Kasumi-1 (cell line): ENCODE measurements around the gene CUL1.
"Not testable (repeated sequence)": the region's sequence is repeated elsewhere in the genome, so short reads cannot be mapped to it uniquely, and the experiment has no call there.

Experiments
- DNase-seq, 2 experiments: peaks; one replicate each; lab custom pipeline; 2025; lab: John Stamatoyannopoulos, UW

The CUL1 gene

DNA sequence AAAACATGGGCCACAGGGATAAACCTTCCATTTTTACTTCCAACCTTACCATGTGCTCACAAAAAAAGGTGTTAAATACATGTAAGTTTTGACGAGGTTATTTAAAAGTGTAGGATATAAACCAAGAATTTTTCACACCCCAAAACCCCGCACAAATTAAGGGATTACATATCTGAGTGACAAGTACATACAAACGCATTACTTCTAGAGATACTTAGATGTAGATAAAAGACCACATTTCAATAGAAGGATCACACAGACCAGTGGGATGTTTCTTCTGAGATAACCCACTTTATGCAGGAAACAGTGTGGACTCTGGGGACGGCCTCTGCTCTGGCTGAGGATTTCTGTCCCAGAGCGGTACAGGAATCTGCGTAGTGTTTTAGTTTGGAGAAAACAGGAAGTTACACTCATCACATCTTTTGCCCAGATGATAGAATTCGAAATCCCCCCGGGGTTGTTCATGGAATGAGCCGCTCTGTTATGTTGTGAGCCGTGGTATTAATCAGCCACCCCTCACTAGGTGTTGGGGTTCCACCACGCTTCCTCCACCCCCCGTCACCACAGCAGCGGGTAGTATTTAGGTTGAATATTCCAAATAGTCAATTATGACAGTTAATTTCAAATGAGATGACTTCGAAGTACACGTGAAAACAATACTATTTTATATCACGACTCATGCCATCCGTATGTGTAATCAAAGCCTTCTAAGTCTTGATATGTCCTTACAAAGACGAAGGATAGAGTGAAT lies 1.3 kb upstream of the CUL1 start:
- peak; percentile 72 to 73 for DNase-seq

DNA sequence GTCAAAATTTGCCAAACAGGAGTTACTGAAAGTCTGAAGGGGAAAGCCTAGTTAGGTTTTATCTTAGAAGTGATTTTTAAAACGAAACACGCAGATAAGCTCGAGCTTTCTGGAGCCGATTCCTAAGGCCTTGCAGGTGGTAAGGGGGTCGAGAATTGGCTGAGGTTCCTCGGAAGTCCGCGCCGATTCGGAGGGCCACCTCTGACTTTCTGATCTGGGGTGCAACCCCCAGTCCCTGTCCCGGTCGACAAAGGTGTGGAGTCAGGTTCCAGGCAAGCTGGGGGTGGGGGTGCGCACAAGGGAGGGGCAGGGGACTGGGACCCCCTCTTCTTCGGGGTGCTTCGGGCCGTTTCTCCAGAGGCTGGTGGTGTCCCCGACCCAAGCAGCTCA lies 701 bp upstream of the CUL1 start:
- DNase-seq = no peak

- peak in 1 of 2 experiments; percentile 28 for DNase-seq
Measured at GRCh38 chr7:148699024-148699781, 500 bp downstream of the CUL1 start.

DNA sequence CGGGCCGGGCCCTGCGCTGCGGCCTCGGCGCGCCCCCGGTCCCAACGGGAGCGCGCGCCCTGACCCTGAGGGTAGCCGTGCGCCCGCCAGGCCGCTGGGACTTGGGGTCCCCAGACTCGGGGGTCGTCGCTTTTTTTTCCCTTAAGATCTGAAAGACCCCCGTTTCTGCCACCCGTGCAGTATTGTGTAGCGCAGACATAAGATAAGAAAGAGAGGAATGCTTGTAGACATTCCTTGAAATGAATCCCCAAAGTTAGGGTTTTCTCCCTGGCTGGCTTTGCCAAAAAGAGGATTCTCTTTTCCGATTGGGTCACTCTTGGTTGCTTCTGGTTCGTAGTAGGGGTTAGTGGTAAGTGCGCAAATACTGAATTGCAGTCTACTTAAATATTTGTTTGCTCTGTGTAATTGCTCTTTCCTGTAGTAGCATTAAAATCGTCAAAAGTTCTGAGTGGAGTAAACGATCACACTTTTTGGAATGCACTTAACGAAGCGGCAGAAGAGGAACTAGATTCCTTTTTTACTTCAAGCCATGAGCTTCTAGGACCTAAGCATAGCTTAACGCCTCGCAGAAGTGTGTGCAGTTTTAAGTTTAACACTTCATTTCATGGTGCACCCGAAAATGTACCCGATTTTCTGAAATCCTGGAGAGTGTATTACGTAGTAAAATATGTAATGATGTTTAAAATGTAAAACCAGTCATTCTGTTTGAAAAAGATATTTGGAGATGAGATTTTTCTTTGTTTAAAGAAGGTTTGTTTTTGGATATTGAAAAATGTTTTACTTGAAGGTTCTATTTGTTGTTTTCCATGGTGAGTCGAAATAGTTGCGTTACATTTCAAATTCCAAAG lies 1.3 kb downstream of the CUL1 start:
- DNase-seq = peak; percentile 63 to 66

DNA sequence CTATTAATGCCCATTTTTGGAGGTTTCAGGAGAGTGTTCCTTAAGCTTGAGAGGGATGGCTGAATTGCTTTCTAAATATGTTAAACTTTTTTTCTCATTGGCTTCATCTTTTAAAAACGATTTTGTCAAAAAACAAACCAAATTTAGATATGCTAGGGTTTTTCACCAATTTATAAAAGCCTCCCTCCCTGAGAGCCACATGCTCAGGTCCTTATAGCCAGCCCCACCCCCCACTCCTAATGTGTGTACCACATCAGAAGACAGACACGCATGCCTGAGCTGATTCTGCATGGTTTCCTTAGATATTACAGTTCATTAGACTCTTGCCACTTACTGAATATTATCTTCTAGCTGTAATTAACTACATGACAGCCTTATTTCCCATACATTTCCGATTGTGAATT lies 2.0 kb downstream of the CUL1 start:
- DNase-seq = peak; percentile 33 to 59

GRCh38 chr7:148701414-148701813 lies 2.7 kb downstream of the CUL1 start:
- DNase-seq = peak; percentile 41 to 48

DNA sequence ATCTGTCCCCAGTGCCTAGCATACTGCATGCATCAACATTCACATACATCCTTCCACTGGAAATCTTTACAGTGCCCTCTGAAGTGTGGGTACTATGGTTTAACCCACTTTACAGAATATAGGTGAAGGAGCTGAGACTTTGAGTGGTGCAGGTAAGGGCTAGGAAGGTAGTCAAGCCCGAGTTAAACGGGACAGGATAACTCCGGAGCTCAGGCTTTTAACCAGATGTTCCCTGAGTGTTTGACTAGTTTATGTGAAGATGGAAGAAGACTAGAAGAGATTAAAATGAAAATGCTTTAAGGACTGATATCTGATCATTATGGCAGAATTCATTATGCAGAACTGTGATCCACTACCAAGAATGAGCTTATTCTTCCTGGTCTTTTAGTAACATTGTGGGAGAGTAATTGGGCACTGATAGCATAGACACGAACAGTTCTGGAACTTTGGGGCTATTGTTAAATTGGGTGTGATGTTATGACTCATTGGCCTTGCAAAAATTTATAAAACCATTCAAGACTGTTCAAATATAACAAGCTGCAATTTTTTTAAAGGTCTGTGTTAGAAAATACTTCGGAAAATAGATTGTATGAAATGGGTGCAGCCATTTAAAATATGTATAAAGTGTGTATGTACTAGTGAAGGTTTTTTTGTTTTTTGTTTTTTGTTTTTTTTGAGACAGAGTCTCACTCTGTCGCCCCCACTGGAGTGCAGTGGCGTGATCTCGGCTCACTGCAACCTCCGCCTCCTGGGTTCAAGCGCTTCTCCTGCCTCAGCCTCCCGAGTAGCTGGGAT lies 4.4 kb downstream of the CUL1 start:
- no peak for DNase-seq

DNA sequence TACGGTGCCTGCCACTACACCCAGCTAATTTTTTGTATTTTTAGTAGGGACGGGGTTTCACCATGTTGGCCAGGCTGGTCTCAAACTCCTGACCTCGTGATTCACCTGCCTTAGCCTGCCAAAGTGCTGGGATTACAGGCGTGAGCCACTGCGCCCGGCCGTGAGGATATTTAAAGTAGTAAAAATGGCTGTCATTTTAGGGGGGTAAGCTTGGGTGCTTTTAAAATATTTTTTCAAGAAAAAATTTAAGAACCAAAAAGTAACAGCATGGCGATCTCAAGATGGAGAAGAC lies 4.9 kb downstream of the CUL1 start:
- not testable (repeated sequence) for DNase-seq

GRCh38 chr7:148704189-148704588 lies 5.5 kb downstream of the CUL1 start:
- DNase-seq = no peak

DNA sequence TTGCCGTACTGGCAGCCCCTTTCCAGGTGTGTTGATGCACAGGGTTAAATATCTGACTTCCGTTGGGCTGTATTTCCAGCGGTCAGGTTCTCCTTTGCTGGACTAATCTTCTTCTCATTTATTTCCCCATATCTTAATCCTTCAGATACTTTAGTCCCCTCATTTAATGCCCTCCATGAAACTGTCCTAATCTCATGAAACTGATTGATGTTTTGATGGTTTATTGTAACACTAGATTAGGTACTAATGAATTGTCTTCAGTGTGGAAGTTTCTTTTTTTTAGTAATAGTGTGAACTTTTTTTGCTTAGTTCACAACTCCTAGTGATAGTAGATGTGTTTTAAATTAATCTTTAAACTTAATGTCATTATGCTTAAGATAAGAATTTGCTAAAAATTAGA lies 6.3 kb downstream of the CUL1 start:
- DNase-seq = no peak

- DNase-seq = no peak
Measured at GRCh38 chr7:148706368-148706767, 7.7 kb downstream of the CUL1 start.

- DNase-seq = peak; percentile 33 to 60
Measured at GRCh38 chr7:148708026-148708885, 9.6 kb downstream of the CUL1 start.

- no peak for DNase-seq
Measured at GRCh38 chr7:148709014-148709413, 10.3 kb downstream of the CUL1 start.

DNA sequence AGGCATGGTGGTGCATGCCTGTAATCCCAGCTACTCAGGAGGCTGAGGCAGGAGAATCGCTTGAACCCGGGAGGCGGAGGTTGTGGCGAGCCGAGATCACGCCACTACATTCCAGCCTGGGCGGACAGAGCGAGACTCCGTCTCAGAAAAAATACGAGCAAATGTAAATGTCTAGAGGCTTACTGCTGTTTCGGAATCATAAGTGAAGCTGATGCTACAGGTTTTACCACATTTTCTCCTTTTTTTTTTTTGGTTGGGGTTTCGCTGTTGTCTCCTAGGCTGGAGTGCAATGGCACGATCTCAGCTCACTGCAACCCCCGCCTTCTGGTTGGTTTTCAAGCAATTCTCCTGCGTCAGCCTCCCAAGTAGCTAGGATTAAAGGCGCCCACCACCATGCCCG lies 11.7 kb downstream of the CUL1 start:
- DNase-seq = not testable (repeated sequence)

DNA sequence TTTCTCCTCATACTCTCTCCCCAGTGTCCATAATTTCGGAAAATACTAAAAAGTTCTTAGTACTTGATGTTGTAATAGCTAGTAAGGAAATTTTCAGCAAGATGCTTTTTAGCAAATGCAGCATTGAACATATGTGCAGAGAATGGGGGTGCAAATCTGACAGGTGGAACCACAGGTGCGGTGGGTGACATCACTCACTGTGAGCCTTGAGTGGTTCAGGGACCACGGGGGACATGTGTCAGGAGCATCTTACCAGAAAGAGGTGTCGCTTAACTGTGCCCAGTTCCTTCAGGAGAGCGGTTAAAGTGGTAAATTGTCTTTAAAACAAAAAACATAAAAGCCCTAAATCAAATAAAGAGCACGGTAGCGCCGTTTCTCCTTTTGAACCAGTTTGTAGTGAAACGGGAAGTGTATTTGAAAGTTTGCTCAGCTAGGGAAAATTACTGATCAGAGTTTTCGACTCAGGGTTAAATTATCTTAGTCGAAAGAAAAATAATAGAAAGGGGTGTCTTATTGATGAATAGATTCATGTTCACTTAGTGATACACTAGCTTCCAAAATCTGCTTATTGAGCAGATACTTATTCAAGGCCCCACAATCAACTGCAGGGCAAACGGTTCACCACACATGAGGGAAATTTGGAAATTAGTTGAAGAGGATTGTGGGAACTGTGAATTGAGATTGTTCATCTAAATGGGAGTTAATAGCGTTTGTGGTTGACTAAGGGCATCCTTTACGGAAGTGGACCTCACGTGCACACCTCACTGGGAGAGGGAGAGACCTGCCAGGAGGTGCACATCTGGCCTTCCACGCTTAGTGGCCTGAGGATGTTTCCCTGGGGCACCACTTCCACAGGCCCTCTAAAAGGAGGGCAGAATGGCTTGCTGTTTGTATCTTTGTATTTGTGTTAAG lies 12.7 kb downstream of the CUL1 start:
- DNase-seq = no peak

DNA sequence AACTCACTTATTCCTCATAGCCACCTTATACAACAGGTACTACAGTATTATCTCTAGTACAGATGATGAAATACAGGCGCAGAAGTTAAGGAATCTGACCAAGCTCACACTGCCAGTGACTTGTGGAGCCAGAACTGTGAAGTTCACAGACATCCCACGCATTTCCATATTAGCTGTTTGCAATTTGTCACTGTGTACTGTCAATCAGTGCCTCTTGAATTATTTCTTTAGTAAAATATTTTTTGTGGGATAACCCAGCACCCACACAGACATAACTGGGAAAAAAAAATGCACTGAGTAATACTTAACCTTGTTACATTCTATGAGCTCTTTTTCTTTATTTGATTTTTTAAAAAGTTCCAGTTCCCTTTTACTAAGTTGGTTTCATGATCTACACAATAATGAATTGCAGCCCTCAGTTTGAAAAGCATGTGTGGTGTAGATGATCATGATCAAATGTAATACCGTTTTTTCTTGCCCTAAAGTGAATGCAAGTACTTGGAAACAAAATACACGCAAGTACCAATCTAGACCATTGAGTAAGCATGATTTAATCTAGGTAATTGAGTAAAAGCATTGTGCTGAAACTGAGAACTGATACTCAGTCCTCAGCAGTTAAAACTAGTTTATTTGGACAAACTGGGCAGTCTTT lies 14.1 kb downstream of the CUL1 start:
- no peak for DNase-seq

- no peak for DNase-seq
Measured at GRCh38 chr7:148714498-148714897, 15.8 kb downstream of the CUL1 start.

GRCh38 chr7:148715027-148715426 lies 16.3 kb downstream of the CUL1 start:
- no peak for DNase-seq

DNA sequence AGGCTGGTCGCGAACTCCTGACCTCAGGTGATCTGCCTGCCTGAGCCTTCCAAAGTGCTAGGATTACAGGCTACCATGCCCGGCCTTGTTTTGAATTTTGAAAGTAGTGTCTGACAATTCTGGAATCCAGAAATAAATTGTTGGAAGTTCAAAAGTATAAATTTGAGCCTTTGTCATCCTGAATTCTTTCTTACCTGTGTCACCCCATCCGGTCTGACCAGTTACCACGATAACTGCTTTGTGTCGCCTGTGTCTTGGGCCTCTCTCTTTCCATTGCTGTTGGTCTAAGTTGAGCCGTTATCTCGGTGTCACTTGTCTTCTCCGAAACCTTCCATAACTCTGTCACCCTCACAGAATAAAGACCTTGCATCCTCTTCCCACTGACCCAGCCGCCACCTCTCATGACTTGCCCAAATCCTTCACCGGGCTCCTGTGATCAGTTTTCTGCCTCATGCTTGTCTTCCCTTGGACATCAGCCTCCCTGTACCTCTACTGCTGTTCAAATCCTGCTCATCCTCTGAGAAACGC lies 18.6 kb downstream of the CUL1 start:
- DNase-seq = no peak
